B cell (primary cell): ENCODE measurements around the gene GNG2. TPM values are rescaled to one million over a fixed set of nuclear protein-coding genes. Genes with fewer than 3 reads are reported as not detected.

Source experiments
- ATAC-seq: fragments of 200-7000 bp; cut with Tn5 transposase; one replicate; pipeline ENCODE4 v1.10.0; 2021; ENCODE audit warnings: low read depth, mild to moderate bottlenecking, moderate number of reproducible peaks, moderate library complexity
- CTCF ChIA-PET: fragments of 350-600 bp; sonication (Branson Sonifier 250); formaldehyde crosslinking; loops from one replicate; lab custom pipeline; 2021; ENCODE audit warnings: antibody characterized with exemption, inconsistent platforms; lab: Charles Lee
- POLR2A ChIA-PET: fragments of 350-600 bp; sonication (Branson Sonifier 250); formaldehyde crosslinking; loops from one replicate; lab custom pipeline; 2021; ENCODE audit warnings: antibody characterized with exemption; lab: Charles Lee
- DNase-seq: peaks from one replicate; pipeline ENCODE4 v3.0.0; 2013
- H2AFZ ChIP-seq: 2 replicates; pipeline ENCODE4 v1.6.1; 2012; ENCODE audit warnings: mild to moderate bottlenecking, low read depth, low read length; ENCODE audit not compliant: insufficient read depth, poor library complexity, severe bottlenecking
- H3K27ac ChIP-seq, 2 donors: 1 replicate in 1 of 2; 2 replicates in 1 of 2; pipeline ENCODE4 v1.5.1; 2012 to 2013; ENCODE audit warnings: low read length in 2 of 2, mild to moderate bottlenecking in 2 of 2, moderate library complexity in 1 of 2
- H3K27me3 ChIP-seq, 4 experiments: fragments of 200-600 bp in 1 of 4; sonication (generic) in 1 of 4; replicated peaks in 1 of 4; 1 replicate in 2 of 4; 2 replicates in 2 of 4; pipeline versions ENCODE4 v1.6.1 to v1.7.0; 2013 to 2016; ENCODE audit warnings: low read length in 3 of 4, mild to moderate bottlenecking in 2 of 4, mixed read lengths in 1 of 4, moderate library complexity in 1 of 4; ENCODE audit not compliant: insufficient read depth in 4 of 4, control insufficient read depth in 3 of 4; ENCODE audit errors: control extremely low read depth in 1 of 4
- H3K36me3 ChIP-seq, 2 experiments: replicated peaks in 1 of 2; 1 replicate in 1 of 2; 2 replicates in 1 of 2; pipeline versions ENCODE4 v1.6.1 to v1.7.1; 2013; ENCODE audit warnings: low read length in 1 of 2; ENCODE audit not compliant: insufficient read depth in 2 of 2, control insufficient read depth in 1 of 2; ENCODE audit errors: control extremely low read depth in 1 of 2, extremely low read depth in 1 of 2
- H3K4me1 ChIP-seq, 2 donors: fragments of 200-600 bp in 1 of 2; sonication (generic) in 1 of 2; 1 replicate in 1 of 2; 2 replicates in 1 of 2; pipeline versions ENCODE4 v1.5.1 to v1.6.1; 2013 to 2017; ENCODE audit warnings: low read length in 2 of 2; ENCODE audit not compliant: control insufficient read depth in 2 of 2, insufficient read depth in 2 of 2
- H3K4me2 ChIP-seq: replicated peaks from 2 replicates; pipeline ENCODE3; 2012; ENCODE audit warnings: mild to moderate bottlenecking, low read depth, low read length; ENCODE audit not compliant: poor library complexity, severe bottlenecking
- H3K4me3 ChIP-seq, 5 experiments: fragments of 200-600 bp in 1 of 5; sonication (generic) in 1 of 5; 1 replicate in 3 of 5; 2 replicates in 2 of 5; pipeline versions ENCODE4 v1.5.1 to v1.7.0; 2011 to 2016; ENCODE audit warnings: low read length in 4 of 5, mild to moderate bottlenecking in 4 of 5, low read depth in 2 of 5, control low read depth in 1 of 5, moderate library complexity in 1 of 5; ENCODE audit not compliant: insufficient read depth in 1 of 5; ENCODE audit errors: control extremely low read depth in 1 of 5, extremely low read depth in 1 of 5
- H3K79me2 ChIP-seq: fragments of 200-600 bp; sonication (generic); one replicate; pipeline ENCODE4 v1.6.0; 2016; ENCODE audit warnings: low read length; ENCODE audit not compliant: control insufficient read depth, insufficient read depth
- H3K9ac ChIP-seq: fragments of 200-600 bp; sonication (generic); 2 replicates; pipeline ENCODE4 v1.6.1; 2017; ENCODE audit warnings: mild to moderate bottlenecking, low read length, moderate library complexity
- H3K9me3 ChIP-seq, 3 donors: one replicate each; pipeline versions ENCODE4 v1.6.1 to v1.7.1; 2013; ENCODE audit warnings: low read length in 2 of 3; ENCODE audit not compliant: control insufficient read depth in 2 of 3, insufficient read depth in 1 of 3; ENCODE audit errors: control extremely low read depth in 1 of 3
- H4K20me1 ChIP-seq: 2 replicates; pipeline ENCODE4 v1.6.0; 2012; ENCODE audit warnings: mild to moderate bottlenecking, low read length; ENCODE audit not compliant: insufficient read depth, control insufficient read depth, poor library complexity, severe bottlenecking
- H3K27ac Mint-ChIP-seq: one replicate; pipeline ENCODE4 v1.8.0; 2021; ENCODE audit warnings: mixed read lengths
- H3K27me3 Mint-ChIP-seq: one replicate; pipeline ENCODE4 v1.8.0; 2021; ENCODE audit warnings: mixed read lengths
- H3K4me1 Mint-ChIP-seq: one replicate; pipeline ENCODE4 v1.8.0; 2021; ENCODE audit warnings: mixed read lengths
- H3K4me3 Mint-ChIP-seq: one replicate; pipeline ENCODE4 v1.8.0; 2021; ENCODE audit warnings: mixed read lengths
- H3K9me3 Mint-ChIP-seq: one replicate; pipeline ENCODE4 v1.8.0; 2022; ENCODE audit warnings: mixed read lengths; ENCODE audit not compliant: insufficient read depth
- EZH2 ChIP-seq: IDR thresholded peaks from 2 replicates; pipeline ENCODE4 v1.6.1; 2012; ENCODE audit warnings: borderline replicate concordance, low read depth, mild to moderate bottlenecking, moderate library complexity, low read length; ENCODE audit not compliant: insufficient read depth, poor library complexity, severe bottlenecking
- WGBS: methylation state at CpG from one replicate; pipeline ENCODE4 v1.1.5; 2013; ENCODE audit warnings: missing lambda C conversion rate; ENCODE audit not compliant: insufficient coverage; 5-methylcytosine and 5-hydroxymethylcytosine counted together
- intact Hi-C: fragments of 100-400 bp; cut with micrococcal nuclease; formaldehyde crosslinking; loops from one replicate; pipeline ENCODE4 v1.10.0; 2022
- polyA plus RNA-seq: library from polyadenylated mRNA; depleted of rRNA; stranded (reverse); fragments of >200 nt; gene quantifications from 2 replicates; pipeline ENCODE4 v1.2.3, GENCODE V29; 2012
- total RNA-seq, 2 donors: library from RNA; stranded (reverse); fragments of 120-200 nt in 1 of 2; gene quantifications; 1 replicate in 1 of 2; 2 replicates in 1 of 2; pipeline versions ENCODE4 v1.2.3 to v1.2.4, GENCODE V29; 2013 to 2022
- TF ChIP-seq, protein P1 (sequence below): fragments of 200-600 bp; IDR thresholded peaks from one replicate; pipeline ENCODE4 v1.8.0; 2022; ENCODE audit warnings: antibody characterized with exemption, mild to moderate bottlenecking

Gene GNG2
- total and polyA plus RNA-seq, 2 donors (not counting 1 experiment from before 2014, with no cell fraction given), result 21.9 to 57.6 TPM

- 70% methylated on average over 2 of the region's 4 CpGs for WGBS
- Histone ChIP-seq H2AFZ (no peak overlapping the region), H3K4me3 (no peak overlapping the region), H3K9me3 (no peaks in the 10 kb centered on the region), H3K27ac (no peak overlapping the region), H3K36me3 (no peaks in the 10 kb centered on the region), H3K27me3 (no peaks in the 10 kb centered on the region), H3K4me2 (no peak overlapping the region), H3K4me1 (peaks cover 5 to 6% of the 10 kb centered on the region in 2 donors), H4K20me1 (no peaks in the 10 kb centered on the region), H3K9ac (no peak overlapping the region), H3K79me2 (no peaks in the 10 kb centered on the region)
- Mint-ChIP-seq H3K9me3 (peaks cover 3% of the 10 kb centered on the region), H3K4me3 (no peak overlapping the region), H3K4me1 (peaks cover 5% of the 10 kb centered on the region), H3K27me3 (no peaks in the 10 kb centered on the region), H3K27ac (no peak overlapping the region)
- DNase-seq, result no peak
- POLR2A ChIA-PET, result no interaction called here
- intact Hi-C loops, result loop anchor here (10.0 kb wide), 1 partner anchor 803 kb away; no protein-coding TSS in a partner anchor
- ATAC-seq, result no peak
- CTCF ChIA-PET, result interaction anchor here (1.1 to 6.4 kb wide), 8 partner anchors 10 to 700 kb away, joined by 3 to 79 read pairs (median 10); partner anchors contain the start of gene GNG2
- TF ChIP-seq EZH2, result no peak
- TF ChIP-seq, protein P1, sequence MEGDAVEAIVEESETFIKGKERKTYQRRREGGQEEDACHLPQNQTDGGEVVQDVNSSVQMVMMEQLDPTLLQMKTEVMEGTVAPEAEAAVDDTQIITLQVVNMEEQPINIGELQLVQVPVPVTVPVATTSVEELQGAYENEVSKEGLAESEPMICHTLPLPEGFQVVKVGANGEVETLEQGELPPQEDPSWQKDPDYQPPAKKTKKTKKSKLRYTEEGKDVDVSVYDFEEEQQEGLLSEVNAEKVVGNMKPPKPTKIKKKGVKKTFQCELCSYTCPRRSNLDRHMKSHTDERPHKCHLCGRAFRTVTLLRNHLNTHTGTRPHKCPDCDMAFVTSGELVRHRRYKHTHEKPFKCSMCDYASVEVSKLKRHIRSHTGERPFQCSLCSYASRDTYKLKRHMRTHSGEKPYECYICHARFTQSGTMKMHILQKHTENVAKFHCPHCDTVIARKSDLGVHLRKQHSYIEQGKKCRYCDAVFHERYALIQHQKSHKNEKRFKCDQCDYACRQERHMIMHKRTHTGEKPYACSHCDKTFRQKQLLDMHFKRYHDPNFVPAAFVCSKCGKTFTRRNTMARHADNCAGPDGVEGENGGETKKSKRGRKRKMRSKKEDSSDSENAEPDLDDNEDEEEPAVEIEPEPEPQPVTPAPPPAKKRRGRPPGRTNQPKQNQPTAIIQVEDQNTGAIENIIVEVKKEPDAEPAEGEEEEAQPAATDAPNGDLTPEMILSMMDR, result no peak
Measured at GRCh38 chr14:51981218-51981854, 120.9 kb downstream of the GNG2 start.

DNA sequence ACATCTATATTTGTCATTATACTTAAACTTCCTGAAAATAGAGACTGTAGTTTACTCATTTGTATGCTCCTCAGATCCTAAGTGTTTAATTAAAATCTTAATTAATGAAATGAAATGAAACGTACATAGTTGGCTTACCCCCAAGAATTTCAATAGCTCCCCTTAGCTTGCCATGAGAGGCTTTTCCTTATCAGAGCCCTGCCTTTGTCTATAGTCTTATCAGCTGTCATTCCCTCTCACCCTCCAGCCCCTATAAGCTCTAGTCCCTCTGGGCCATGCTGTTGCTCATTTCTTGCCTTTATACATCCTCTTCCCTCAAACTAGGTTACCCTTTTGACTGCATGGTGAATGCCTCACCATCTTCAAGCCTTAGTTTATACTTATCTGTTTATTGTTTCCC, 127.8 kb downstream of the GNG2 start:
- Histone ChIP-seq H2AFZ (peak overlapping the region; percentile 87), H3K4me1 (peaks cover 15 to 20% of the 10 kb centered on the region in 2 donors), H4K20me1 (peaks cover 4% of the 10 kb centered on the region), H3K9me3 (no peaks in the 10 kb centered on the region), H3K79me2 (peaks cover 43% of the 10 kb centered on the region), H3K27ac (peak overlapping the region in 1 of 2 donors; percentile 95), H3K4me3 (no peak overlapping the region), H3K9ac (peak overlapping the region; percentile 95), H3K36me3 (peaks cover 0 to 11% of the 10 kb centered on the region in 2 experiments), H3K27me3 (no peaks in the 10 kb centered on the region), H3K4me2 (peak overlapping the region; percentile 75)
- TF ChIP-seq, protein P1, result no peak
- TF ChIP-seq EZH2, result no peak
- H3K9me3 Mint-ChIP-seq, result peaks cover 3% of the 10 kb centered on the region
- peaks cover 23% of the 10 kb centered on the region for H3K4me1 Mint-ChIP-seq
- ChIA-PET POLR2A (no interaction called here), CTCF (interaction anchor here (1.6 kb wide), 1 partner anchor 10 kb away, joined by 11 read pairs; no protein-coding TSS in a partner anchor)
- peak overlapping the region; percentile 8 for H3K27ac Mint-ChIP-seq
- no CpG with 5 or more reads among the region's 1 CpG for WGBS
- intact Hi-C loops, result loop anchor here (2.0 to 10.0 kb wide), 4 partner anchors 121 to 1676 kb away; partner anchors contain the start of genes DMAC2L, FRMD6 and L2HGDH
- H3K4me3 Mint-ChIP-seq, result peak overlapping the region; percentile 98
- ATAC-seq (no peak), DNase-seq (no peak)
- H3K27me3 Mint-ChIP-seq, result no peaks in the 10 kb centered on the region
